KOPT-K1 (cell line): ENCODE data around the gene R3HCC1L.
"Not testable (repeated sequence)": the region's sequence is repeated elsewhere in the genome, so short reads cannot be mapped to it uniquely, and the experiment has no call there.

Experiments
- H3K27ac ChIP-seq: fragments of 200-600 bp; sonication (generic); 2 replicates; pipeline ENCODE4 v1.5.1; 2016; ENCODE audit warnings: antibody characterized with exemption, mild to moderate bottlenecking, low read depth, low read length; ENCODE audit not compliant: poor library complexity, severe bottlenecking
- H3K36me3 ChIP-seq: fragments of 200-600 bp; sonication (generic); 2 replicates; pipeline ENCODE4 v1.5.1; 2017; ENCODE audit warnings: antibody characterized with exemption, mild to moderate bottlenecking, low read length, moderate library complexity; ENCODE audit not compliant: insufficient read depth
- H3K9me3 ChIP-seq: fragments of 200-600 bp; sonication (generic); 2 replicates; pipeline ENCODE4 v1.5.1; 2017; ENCODE audit warnings: antibody characterized with exemption, low read length, mild to moderate bottlenecking; ENCODE audit not compliant: insufficient read depth, poor library complexity, severe bottlenecking

The R3HCC1L gene

DNA sequence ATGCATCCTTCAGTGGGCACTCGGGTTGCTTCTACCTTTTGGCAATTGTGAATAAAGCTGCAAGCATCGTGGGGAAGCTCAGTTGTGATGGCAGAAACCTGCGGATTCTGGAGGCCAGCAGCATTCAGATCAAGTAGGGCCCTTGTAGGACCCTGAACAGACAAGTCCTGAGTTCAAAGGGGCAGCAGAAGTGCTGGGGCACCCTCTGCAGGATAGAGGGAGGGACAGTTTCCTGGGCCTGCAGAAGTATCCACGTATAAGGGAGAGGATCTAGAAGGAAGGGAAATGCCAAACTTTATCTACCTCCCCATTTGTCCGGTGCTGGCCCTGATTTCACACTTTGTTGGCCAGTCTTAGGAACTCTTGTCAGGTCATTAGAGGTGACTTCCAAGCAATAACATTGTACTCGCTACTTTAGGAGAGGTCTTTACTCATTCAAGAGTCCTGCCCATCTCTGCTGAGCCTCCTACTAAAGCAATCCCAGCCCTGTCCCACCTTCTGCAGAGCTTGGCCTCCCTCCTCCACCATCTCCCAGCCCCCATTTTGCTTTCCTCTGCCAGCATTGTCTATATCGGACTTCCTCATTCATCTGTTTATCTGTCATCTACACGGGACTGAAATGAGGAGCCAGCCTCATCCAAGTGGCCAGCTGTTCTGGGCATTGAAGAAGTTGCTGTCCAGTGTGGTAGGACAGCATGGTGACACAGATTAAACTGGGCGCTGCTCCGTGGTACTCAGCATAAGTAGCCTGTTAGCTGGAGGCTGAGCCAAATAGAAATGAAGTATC, 26.6 kb upstream of the R3HCC1L start:
- no peak overlapping the region for H3K27ac ChIP-seq
- H3K9me3 ChIP-seq: no peaks in the 10 kb centered on the region
- H3K36me3 ChIP-seq: no peaks in the 10 kb centered on the region

DNA sequence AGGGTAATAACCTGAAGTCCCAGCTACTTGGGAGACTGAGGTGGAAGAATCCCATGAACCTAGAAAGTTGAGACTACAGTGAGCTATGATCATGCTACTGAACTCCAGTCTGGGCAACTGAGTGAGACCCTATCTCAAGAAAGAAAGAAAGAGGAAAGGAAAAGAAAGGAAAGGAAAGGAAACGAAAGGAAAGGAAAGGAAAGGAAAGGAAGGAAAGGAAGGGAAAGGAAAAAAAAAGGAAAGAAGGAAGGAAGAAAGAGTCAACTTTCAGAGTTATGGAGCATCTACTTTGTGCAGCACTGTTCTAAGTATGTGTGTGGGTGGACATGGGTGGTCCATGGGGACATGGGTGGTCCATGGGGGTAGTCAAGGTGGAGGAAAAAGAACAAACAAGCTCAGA, 24.1 kb upstream of the R3HCC1L start:
- no peaks in the 10 kb centered on the region for H3K36me3 ChIP-seq
- no peaks in the 10 kb centered on the region for H3K9me3 ChIP-seq

DNA sequence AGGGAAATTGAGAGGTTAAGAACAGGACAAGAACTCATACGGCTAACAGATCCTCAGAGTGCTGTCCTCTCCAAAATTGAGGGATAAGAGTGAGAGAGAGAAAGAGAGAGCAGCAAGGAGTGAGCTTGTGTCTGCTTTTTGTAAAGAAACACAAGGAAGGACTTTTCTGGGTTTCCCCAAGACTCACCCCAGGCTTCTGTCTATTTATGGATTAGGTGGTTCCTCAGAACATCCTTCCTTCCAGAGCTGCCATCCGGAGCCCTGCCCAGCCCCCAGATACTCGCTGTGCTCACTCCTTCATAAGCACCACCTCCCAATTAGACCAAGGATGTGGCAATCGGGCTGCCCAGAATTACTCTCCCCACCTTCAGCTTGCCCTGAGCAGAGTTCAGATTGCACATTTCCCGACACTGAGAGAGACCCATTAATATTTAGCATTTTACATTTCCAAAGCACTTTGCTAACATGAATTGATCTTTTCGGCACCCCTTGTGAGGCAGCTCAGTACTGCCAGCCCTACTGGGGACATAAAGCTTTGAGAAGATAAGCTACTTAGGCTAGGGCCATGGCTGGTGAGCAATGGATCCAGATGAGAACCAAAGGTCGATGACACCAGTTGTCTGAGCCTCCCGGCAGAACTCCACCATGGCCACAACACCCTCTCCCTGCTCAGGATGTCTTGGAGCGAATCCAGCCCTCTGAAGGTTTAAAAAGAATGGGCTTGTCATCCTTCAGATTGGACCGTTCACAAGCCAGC, 19.2 kb upstream of the R3HCC1L start:
- H3K9me3 ChIP-seq: no peaks in the 10 kb centered on the region

More for the DNA sequence above, 24.1 kb upstream of the R3HCC1L start:
- no peak overlapping the region for H3K27ac ChIP-seq

DNA sequence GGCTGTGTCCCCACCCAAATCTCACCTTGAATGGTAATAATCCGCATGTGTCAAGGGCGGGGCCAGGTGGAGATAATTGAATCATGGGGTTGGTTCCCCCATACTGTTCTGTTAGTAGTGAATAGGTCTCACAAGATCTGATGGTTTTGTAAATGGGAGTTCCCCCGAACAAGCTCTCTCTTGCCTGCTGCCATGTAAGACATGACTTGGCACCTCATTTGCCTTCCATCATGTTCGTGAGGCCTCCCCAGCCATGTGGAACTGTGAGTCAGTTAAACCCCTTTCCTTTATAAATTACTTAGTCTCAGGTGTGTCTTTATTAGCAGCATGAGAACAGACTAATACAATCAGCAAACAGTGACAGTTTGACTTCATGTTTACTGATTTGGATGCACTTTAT, 14.6 kb upstream of the R3HCC1L start:
- no peaks in the 10 kb centered on the region for H3K36me3 ChIP-seq
- no peak overlapping the region for H3K27ac ChIP-seq
- peaks cover 28% of the 10 kb centered on the region for H3K9me3 ChIP-seq

More for the DNA sequence above, 19.2 kb upstream of the R3HCC1L start:
- no peaks in the 10 kb centered on the region for H3K36me3 ChIP-seq
- H3K27ac ChIP-seq: no peak overlapping the region

DNA sequence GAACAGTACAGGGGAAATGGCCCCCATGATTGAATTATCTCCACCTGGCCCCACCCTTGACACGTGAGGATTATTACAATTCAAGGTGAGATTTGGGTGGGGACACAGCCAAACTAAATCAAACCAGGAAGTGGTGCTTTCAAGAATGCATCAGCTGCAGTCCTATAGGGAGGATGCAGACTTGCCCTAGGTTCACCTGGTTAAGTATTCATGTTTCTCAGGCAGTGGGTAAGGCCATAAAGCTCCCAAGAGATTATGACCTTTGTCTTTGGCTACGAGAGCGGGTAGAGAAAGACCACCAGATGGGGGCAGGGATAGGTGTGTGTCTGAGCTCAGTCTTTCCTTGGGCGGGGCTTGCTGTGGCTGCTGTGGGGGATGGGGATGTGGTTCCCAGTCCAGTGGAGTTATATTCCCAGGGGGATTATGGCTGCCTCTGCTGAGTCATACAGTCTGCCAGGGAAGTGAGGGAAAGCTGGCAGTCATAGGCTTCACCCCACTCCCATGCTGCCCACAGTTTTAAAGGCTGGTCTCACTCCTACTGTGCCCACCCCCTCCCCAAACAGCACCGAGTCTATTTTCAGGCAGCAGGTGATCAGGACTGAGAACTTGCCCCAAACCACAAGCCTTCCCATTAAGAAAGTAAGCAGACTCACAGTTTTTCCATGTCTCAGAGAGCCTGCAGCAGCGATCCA, 8.4 kb upstream of the R3HCC1L start:
- peaks cover 45% of the 10 kb centered on the region for H3K9me3 ChIP-seq
- no peaks in the 10 kb centered on the region for H3K36me3 ChIP-seq
- H3K27ac ChIP-seq: no peak overlapping the region

DNA sequence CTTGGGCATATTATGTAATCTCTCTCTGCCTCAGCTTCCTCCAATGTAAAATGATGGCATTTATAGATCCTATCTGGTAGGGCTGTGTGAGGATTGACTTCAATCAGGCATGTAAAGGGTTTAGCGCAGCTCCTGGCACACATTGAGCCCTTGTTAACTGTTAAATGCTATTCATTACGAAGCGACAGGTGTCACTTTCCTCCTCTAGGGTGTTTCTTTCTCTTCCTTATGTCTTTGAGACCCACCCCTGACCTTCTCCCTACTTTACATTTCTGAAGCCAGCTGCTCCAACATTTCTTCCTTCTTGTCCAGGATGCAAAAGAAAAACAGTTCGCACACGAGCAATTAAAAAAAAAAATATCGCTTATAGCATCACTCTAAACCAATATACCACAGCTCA, 5.7 kb upstream of the R3HCC1L start:
- Histone ChIP-seq H3K36me3 (no peaks in the 10 kb centered on the region), H3K9me3 (peaks cover 39% of the 10 kb centered on the region)

DNA sequence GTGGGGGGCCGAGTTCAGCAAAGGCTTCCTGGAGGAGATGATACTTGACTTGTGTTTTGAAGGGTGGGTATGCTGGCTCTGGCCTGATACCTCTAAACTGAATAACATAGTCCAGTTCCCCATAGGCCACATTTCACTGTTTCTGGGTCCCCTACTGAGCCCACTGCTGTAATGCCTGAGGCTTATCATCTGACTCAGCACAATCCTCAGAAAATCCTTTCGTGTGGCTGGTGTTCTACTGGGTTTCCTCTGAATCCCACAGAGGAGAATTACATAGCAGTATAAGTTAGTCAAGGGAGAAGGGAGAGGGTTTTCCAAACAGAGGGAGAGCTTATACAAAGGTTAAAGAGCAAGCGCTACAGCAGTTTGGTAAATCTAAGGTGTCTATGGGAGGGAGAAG, 2.8 kb upstream of the R3HCC1L start:
- Histone ChIP-seq H3K36me3 (no peaks in the 10 kb centered on the region), H3K27ac (no peak overlapping the region), H3K9me3 (peaks cover 12% of the 10 kb centered on the region)

More for the DNA sequence above, 5.7 kb upstream of the R3HCC1L start:
- H3K27ac ChIP-seq: no peak overlapping the region

DNA sequence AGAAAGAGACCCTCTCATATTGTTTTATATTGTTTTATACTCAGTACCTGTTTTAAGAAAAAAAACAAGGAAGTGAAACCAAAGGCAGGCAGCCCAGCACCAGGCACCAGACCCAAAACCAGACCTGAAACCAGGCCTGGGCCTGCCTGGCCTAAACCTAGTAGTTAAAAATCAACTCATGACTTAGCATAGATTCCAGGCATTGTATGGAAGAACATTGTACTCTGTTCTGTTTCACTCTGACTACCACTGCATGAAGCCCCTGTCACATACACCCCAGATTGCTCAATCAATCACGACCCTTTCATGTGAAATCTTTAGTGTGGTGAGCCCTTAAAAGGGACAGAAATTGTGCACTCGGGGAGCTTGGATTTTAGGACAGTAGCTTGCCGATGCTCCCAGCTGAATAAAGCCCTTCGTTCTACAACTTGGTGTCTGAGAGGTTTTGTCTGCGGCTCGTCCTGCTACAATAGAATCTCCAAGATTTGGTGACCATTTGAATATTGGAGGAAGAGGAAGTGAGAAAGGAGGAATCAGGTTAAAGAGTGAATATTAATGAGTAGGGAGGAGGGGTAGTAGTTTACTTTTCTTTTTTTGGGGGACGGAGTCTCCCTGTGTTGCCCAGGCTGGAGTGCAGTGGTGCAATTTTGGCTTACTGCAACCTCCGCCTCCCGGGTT, 1.2 kb upstream of the R3HCC1L start:
- peaks cover 12% of the 10 kb centered on the region for H3K9me3 ChIP-seq
- not testable (repeated sequence) for H3K27ac ChIP-seq, H3K36me3 ChIP-seq

DNA sequence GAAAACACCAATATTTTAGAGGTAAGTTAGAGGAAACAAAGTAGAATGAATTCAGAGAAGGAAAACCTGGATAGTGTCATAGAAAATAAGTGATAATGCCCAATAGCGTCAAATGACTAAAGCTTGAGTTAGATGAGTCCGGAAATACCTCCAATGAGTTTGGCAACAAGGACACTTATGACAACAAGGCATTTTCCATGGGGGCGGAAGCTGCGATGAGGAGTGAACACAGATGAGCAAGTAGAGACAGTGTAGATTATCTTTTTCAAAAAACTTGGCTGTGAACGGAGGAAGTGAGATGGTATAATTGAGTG, 383 bp upstream of the R3HCC1L start:
- Histone ChIP-seq H3K36me3 (no peaks in the 10 kb centered on the region), H3K27ac (peak overlapping the region; percentile 95), H3K9me3 (peaks cover 12% of the 10 kb centered on the region)

DNA sequence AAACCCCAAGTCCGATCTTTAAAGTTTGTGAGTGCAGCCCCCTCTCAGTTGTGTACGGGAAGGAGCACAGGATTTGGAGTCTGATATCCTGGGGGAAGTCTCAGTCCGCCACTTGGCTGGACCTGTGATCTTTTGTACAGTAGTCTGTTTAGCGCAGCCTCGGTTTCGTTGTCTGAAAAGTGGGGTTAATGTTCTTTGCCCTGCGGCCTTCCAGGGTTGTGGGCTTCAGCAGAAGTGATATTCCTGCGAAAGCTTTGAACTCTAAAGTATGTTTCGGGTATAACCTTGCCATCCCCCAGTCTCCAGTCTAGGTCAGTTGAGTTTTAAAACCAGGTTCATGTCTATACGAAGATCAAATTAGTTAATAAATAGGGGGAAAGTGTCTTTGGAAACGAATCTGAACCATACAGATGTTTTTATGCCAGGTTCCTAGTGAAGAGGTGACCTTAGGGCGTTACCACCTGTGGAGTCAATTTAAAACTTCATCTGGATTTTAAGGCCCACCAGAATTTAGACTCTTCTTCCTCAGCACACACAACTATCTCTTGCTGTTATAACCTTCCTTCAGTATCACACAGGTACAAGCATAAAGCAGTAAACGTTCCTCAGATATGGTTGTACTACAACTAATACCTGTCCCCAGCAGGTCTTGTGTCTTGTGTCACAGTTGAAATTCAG, 904 bp downstream of the R3HCC1L start:
- H3K36me3 ChIP-seq: no peaks in the 10 kb centered on the region
- H3K9me3 ChIP-seq: peaks cover 12% of the 10 kb centered on the region
- H3K27ac ChIP-seq: peak overlapping the region; percentile 95

DNA sequence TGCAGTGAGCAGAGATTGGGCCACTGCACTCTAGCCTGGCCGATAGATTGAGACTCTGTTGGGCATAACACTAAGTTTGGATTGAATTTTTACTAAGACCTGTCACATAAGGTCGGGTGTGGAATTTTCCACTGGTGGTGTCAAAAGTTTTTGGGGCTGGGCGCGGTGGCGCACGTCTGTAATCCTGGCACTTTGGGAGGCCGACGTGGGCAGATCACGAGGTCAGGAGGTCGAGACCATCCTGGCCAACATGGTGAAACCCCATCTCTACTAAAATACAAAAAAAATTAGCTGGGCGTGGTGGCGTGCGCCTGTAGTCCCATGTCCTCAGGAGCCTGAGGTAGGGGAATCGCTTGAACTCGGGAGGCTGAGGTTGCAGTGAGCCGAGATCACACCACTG, 2.3 kb downstream of the R3HCC1L start:
- H3K9me3 ChIP-seq: peaks cover 12% of the 10 kb centered on the region
- not testable (repeated sequence) for H3K27ac ChIP-seq

DNA sequence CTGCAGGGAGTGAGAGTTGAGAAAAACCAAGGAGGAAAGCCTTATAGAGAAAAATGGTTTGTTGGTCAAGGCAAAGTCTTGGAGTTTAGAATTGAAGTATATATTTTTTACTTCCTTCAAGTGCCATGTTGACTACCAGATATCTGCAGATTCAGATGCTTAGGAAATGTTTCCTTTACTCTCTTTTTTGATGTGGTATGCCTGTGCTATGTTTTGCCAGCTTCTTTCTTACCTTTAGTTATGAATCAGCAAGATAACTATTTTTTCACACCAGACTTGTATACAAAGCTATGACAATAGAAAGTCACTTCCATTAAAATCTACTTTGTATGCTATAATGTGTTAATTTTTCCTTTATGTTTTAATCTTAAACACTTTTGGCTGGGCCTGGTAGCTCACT, 3.6 kb downstream of the R3HCC1L start:
- Histone ChIP-seq H3K36me3 (no peaks in the 10 kb centered on the region), H3K9me3 (peaks cover 4% of the 10 kb centered on the region), H3K27ac (no peak overlapping the region)

More for the DNA sequence above, 2.3 kb downstream of the R3HCC1L start:
- H3K36me3 ChIP-seq: not testable (repeated sequence)

DNA sequence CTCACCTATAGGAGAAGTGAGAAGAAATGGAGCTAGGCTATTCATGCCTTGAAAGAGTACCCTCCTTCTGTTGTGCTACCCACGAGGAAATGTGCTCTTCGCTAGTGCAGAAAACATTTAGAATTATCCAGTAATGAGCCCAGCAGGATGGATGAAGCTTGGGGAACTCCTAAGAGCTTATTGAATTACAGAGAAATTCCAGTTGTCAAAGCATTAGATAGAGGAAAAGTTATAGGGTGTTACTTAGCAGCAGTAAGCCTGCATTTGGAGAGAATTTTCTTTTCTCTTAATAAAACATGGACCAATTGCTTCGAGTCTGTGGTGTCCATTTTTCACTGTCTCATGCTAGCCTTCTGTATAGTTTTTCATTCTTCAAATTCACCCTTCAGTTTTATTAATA, 5.0 kb downstream of the R3HCC1L start:
- Histone ChIP-seq H3K36me3 (no peaks in the 10 kb centered on the region), H3K9me3 (no peaks in the 10 kb centered on the region), H3K27ac (no peak overlapping the region)

DNA sequence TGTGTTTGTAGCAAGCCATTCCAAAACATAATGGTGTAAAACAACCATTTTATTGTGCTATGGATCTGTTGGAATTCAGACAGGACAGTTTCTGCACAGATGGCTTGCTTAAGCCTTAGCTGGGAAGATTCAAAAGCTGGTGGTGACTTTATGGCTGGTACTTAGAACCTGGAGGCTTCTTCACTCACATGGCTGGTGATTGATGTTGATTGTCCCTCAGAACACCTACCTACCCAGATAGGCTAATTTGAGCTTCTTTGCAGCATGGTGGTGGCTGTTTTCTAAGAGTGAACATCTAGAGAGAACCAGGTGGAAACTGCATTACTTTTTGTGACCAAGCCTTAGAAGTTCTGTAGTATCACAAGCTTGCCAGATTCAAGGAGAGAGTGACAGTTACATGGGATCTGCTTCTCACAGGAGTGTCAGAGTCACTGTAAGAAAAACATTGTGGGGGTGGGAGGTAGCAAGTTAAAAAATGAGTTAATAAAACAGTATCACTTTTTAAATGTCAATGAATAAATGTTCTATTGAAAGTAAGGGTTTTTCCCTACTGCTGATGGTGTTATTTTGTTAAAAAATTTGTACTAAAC, 7.1 kb downstream of the R3HCC1L start:
- H3K9me3 ChIP-seq: peaks cover 4% of the 10 kb centered on the region
- H3K36me3 ChIP-seq: no peaks in the 10 kb centered on the region
- no peak overlapping the region for H3K27ac ChIP-seq
